Karpas-422 (cell line): ENCODE data around the gene ANO4. TPM values are rescaled to one million over a fixed set of nuclear protein-coding genes. Genes with fewer than 3 reads are reported as not detected.

Experiments used
- DNase-seq: peaks from one replicate; pipeline ENCODE4 v3.0.0-alpha.2; 2015
- H2AFZ ChIP-seq: fragments of 200-600 bp; sonication (generic); 2 replicates; pipeline ENCODE4 v1.6.1; 2014; ENCODE audit warnings: antibody characterized with exemption, low read length, mixed read lengths
- H3K27ac ChIP-seq: fragments of 200-600 bp; sonication (generic); 2 replicates; pipeline ENCODE4 v1.5.1; 2014; ENCODE audit warnings: mild to moderate bottlenecking, low read length, moderate library complexity
- H3K27me3 ChIP-seq: fragments of 200-600 bp; sonication (generic); 2 replicates; pipeline ENCODE4 v1.6.1; 2014; ENCODE audit warnings: low read length, mixed read lengths
- H3K36me3 ChIP-seq: fragments of 200-600 bp; sonication (generic); 2 replicates; pipeline ENCODE4 v1.6.1; 2014; ENCODE audit warnings: low read length, mixed read lengths; ENCODE audit not compliant: insufficient read depth
- H3K4me1 ChIP-seq: fragments of 200-600 bp; sonication (generic); 2 replicates; pipeline ENCODE4 v1.6.1; 2014; ENCODE audit warnings: mild to moderate bottlenecking, low read length, mixed read lengths
- H3K4me2 ChIP-seq: fragments of 200-600 bp; sonication (generic); 2 replicates; pipeline ENCODE4 v1.6.1; 2014; ENCODE audit warnings: low read length, low read depth, mild to moderate bottlenecking; ENCODE audit not compliant: poor library complexity, severe bottlenecking
- H3K4me3 ChIP-seq: fragments of 200-600 bp; sonication (generic); 2 replicates; pipeline ENCODE4 v1.5.1; 2014; ENCODE audit warnings: mild to moderate bottlenecking, antibody characterized with exemption, low read length, mixed read lengths
- H3K79me2 ChIP-seq: fragments of 200-600 bp; sonication (generic); 2 replicates; pipeline ENCODE4 v1.6.1; 2014; ENCODE audit warnings: mild to moderate bottlenecking, low read length, mixed read lengths
- H3K9ac ChIP-seq: fragments of 200-600 bp; sonication (generic); 2 replicates; pipeline ENCODE4 v1.6.0; 2014; ENCODE audit warnings: low read length
- H3K9me2 ChIP-seq: fragments of 200-600 bp; sonication (generic), shearing (Covaris generic); replicated peaks from 2 replicates; pipeline ENCODE4 v1.6.0; 2014; ENCODE audit warnings: mild to moderate bottlenecking, low read length, moderate library complexity; ENCODE audit not compliant: insufficient read depth
- H3K9me3 ChIP-seq: fragments of 300-700, 200-600 bp; sonication (generic); 2 replicates; pipeline ENCODE4 v1.6.1; 2014; ENCODE audit warnings: low read length, mixed read lengths
- H4K20me1 ChIP-seq: fragments of 200-600 bp; sonication (generic); 2 replicates; pipeline ENCODE4 v1.6.1; 2014; ENCODE audit warnings: mild to moderate bottlenecking, antibody characterized with exemption, low read length, low read depth; ENCODE audit not compliant: insufficient read depth
- total RNA-seq: library from RNA; depleted of rRNA; stranded (reverse); fragments of >200 nt; shearing (Covaris generic); gene quantifications from 2 replicates; pipeline ENCODE4 v1.2.3, GENCODE V29; 2014; ENCODE audit warnings: low replicate concordance

ANO4 gene
- total RNA-seq, 1 experiment from 2014 or later = not detected

- Histone ChIP-seq H3K27me3 (no peaks in the 10 kb centered on the region), H2AFZ (no peak overlapping the region), H3K36me3 (no peaks in the 10 kb centered on the region), H3K9me2 (no peaks in the 10 kb centered on the region), H3K79me2 (no peaks in the 10 kb centered on the region), H4K20me1 (no peaks in the 10 kb centered on the region), H3K4me2 (no peak overlapping the region), H3K9ac (no peak overlapping the region), H3K9me3 (no peaks in the 10 kb centered on the region), H3K4me3 (no peak overlapping the region), H3K27ac (no peak overlapping the region), H3K4me1 (no peaks in the 10 kb centered on the region)
- DNase-seq = no peak
These were observed 179.8 kb downstream of the ANO4 start for GRCh38 chr12:100974341-100974740.

- H3K4me1 ChIP-seq = no peaks in the 10 kb centered on the region
- no peaks in the 10 kb centered on the region for H3K9me3 ChIP-seq
- no peak for DNase-seq
- no peaks in the 10 kb centered on the region for H4K20me1 ChIP-seq
- no peaks in the 10 kb centered on the region for H3K36me3 ChIP-seq
- no peaks in the 10 kb centered on the region for H3K79me2 ChIP-seq
- H3K9ac ChIP-seq = no peak overlapping the region
- H3K27me3 ChIP-seq = no peaks in the 10 kb centered on the region
- no peaks in the 10 kb centered on the region for H3K9me2 ChIP-seq
- no peak overlapping the region for H3K27ac ChIP-seq
- H3K4me3 ChIP-seq = no peak overlapping the region
- no peak overlapping the region for H2AFZ ChIP-seq
- H3K4me2 ChIP-seq = no peak overlapping the region
These were observed 180.2 kb downstream of the ANO4 start for GRCh38 chr12:100974747-100975146.

GRCh38 chr12:100976735-100977134 lies 182.2 kb downstream of the ANO4 start:
- H3K27me3 ChIP-seq = no peaks in the 10 kb centered on the region
- no peaks in the 10 kb centered on the region for H3K9me2 ChIP-seq
- H2AFZ ChIP-seq = no peak overlapping the region
- no peaks in the 10 kb centered on the region for H4K20me1 ChIP-seq
- no peak overlapping the region for H3K9ac ChIP-seq
- H3K4me1 ChIP-seq = no peaks in the 10 kb centered on the region
- no peak overlapping the region for H3K4me3 ChIP-seq
- no peaks in the 10 kb centered on the region for H3K9me3 ChIP-seq
- no peak overlapping the region for H3K27ac ChIP-seq
- no peak overlapping the region for H3K4me2 ChIP-seq
- DNase-seq = no peak
- no peaks in the 10 kb centered on the region for H3K79me2 ChIP-seq
- no peaks in the 10 kb centered on the region for H3K36me3 ChIP-seq

- Histone ChIP-seq H3K9me3 (no peaks in the 10 kb centered on the region), H3K4me3 (no peak overlapping the region), H4K20me1 (no peaks in the 10 kb centered on the region), H3K79me2 (no peaks in the 10 kb centered on the region), H3K27me3 (no peaks in the 10 kb centered on the region), H3K9ac (no peak overlapping the region), H3K9me2 (no peaks in the 10 kb centered on the region), H3K4me1 (peaks cover under 1% of the 10 kb centered on the region), H3K4me2 (no peak overlapping the region), H2AFZ (no peak overlapping the region), H3K36me3 (no peaks in the 10 kb centered on the region), H3K27ac (no peak overlapping the region)
- no peak for DNase-seq
These were observed 186.3 kb downstream of the ANO4 start for GRCh38 chr12:100980856-100981255.

DNA sequence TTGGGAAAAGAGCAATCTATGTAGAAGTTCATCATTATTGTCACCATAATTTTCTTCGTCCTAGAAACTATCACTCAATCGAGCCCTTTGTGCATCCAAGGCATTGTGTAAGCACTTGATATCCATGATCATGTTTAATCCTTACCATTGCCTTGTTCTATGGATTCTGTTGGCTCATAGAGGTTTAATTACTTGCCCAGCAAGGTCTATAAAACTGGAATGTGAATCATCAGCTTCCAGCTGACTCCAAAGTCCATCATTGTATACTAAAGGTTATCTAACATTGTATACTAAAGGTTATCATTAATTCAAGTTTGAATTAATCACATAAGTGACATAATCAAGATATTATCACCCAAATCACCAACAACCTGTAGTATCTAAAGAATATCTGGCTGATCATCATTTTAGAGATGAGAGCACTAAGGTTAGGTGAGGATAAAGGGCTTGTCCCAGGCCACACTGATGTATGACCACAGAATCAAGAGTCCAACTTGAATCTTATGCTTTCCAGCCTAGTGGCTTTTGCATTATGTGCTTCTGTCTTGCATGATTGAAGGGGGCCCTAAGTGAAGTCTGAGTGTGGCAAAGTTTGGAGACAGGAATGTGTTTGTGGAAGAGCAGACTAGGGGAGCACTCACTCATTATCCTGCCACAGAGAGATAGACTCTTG lies 188.1 kb downstream of the ANO4 start:
- H3K27ac ChIP-seq = no peak overlapping the region
- no peak overlapping the region for H3K4me2 ChIP-seq
- peaks cover 3% of the 10 kb centered on the region for H3K4me1 ChIP-seq
- H3K4me3 ChIP-seq = no peak overlapping the region
- H3K9me3 ChIP-seq = no peaks in the 10 kb centered on the region
- no peaks in the 10 kb centered on the region for H3K9me2 ChIP-seq
- no peak for DNase-seq
- H3K27me3 ChIP-seq = no peaks in the 10 kb centered on the region; the same call in 1 of the 2 replicates
- H4K20me1 ChIP-seq = no peaks in the 10 kb centered on the region
- H3K9ac ChIP-seq = no peak overlapping the region
- H3K36me3 ChIP-seq = no peaks in the 10 kb centered on the region
- H3K79me2 ChIP-seq = no peaks in the 10 kb centered on the region
- no peak overlapping the region for H2AFZ ChIP-seq

DNA sequence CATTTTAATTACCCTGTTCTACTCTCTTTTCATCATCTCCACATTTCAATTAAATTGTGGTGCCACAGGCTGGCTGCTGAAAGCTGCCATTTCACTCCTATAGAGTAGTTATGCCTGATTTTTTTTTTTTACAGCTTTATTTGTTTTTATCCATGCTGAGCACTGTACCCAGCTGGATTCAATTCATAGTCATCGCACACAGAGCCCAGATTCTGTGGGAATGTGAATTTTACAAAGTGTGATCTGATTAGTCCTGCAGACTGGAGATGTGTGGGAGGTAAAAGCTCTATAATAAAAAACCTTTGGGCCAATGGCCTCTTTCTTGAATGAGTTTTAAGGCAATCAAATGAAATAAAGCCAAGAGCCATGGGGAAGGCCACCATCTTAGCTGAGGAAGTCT lies 190.2 kb downstream of the ANO4 start:
- no peaks in the 10 kb centered on the region for H3K36me3 ChIP-seq
- H4K20me1 ChIP-seq = no peaks in the 10 kb centered on the region
- no peak overlapping the region for H3K9ac ChIP-seq
- no peaks in the 10 kb centered on the region; the same call in 1 of the 2 replicates for H3K27me3 ChIP-seq
- H3K4me3 ChIP-seq = no peak overlapping the region
- H3K27ac ChIP-seq = no peak overlapping the region
- no peak for DNase-seq
- no peaks in the 10 kb centered on the region for H3K9me2 ChIP-seq
- no peak overlapping the region for H2AFZ ChIP-seq
- H3K9me3 ChIP-seq = no peaks in the 10 kb centered on the region
- H3K79me2 ChIP-seq = no peaks in the 10 kb centered on the region
- H3K4me1 ChIP-seq = peaks cover 11% of the 10 kb centered on the region
- no peak overlapping the region for H3K4me2 ChIP-seq

- Histone ChIP-seq H3K36me3 (no peaks in the 10 kb centered on the region), H3K9me3 (no peaks in the 10 kb centered on the region), H3K4me1 (peaks cover 11% of the 10 kb centered on the region), H3K27me3 (no peaks in the 10 kb centered on the region; the same call in 1 of the 2 replicates), H3K4me2 (no peak overlapping the region), H4K20me1 (no peaks in the 10 kb centered on the region), H3K79me2 (no peaks in the 10 kb centered on the region), H3K9me2 (no peaks in the 10 kb centered on the region), H3K9ac (no peak overlapping the region), H3K4me3 (no peak overlapping the region), H3K27ac (no peak overlapping the region), H2AFZ (no peak overlapping the region)
- DNase-seq = no peak
These were observed 192.3 kb downstream of the ANO4 start for GRCh38 chr12:100986595-100987547.
